Stimulated activated CD8-positive, alpha-beta memory T cell treated with anti-CD3 and anti-CD28 coated beads, Interleukin-15, amount 100 ng/mL, for 4 hours (primary cell): ENCODE data around the gene CCDC184.
"Not testable (repeated sequence)": the region's sequence is repeated elsewhere in the genome, so short reads cannot be mapped to it uniquely, and the experiment has no call there.

Source experiments
- DNase-seq, 2 donors: peaks; one replicate each; pipeline ENCODE4 v3.0.0-alpha.2; 2020; ENCODE audit warnings: low read depth in 2 of 2

Gene CCDC184

DNA sequence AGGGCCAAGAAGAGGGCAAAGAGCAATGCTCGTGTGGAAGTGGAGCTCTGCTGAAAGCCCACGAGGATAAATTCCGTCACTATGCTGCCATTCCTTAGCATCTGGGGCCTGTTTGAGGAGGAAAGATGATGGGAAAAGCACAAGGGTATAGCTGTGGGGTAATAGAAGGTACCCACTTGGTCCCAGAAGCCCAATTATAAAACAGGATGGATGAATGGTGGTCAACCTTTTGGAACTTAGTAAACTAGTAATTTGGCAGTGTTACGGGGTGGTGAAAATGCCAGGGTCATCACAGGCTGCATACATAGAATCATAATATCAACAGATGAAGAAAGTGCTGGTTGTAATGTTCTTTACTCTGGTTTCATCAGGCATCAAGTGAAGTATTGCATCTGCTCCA, 19.7 kb downstream of the CCDC184 start, which contains the start of gene OR10AD1:
Gene OR10AD1 (minus strand): TSS at position 101 of the 400 bp plus-strand sequence. CDS start 0 bp downstream, at position 101.
- DNase-seq: no peak

- not testable (repeated sequence) for DNase-seq
Observed at GRCh38 chr12:48209495-48209894, 26.1 kb downstream of the CCDC184 start.

DNA sequence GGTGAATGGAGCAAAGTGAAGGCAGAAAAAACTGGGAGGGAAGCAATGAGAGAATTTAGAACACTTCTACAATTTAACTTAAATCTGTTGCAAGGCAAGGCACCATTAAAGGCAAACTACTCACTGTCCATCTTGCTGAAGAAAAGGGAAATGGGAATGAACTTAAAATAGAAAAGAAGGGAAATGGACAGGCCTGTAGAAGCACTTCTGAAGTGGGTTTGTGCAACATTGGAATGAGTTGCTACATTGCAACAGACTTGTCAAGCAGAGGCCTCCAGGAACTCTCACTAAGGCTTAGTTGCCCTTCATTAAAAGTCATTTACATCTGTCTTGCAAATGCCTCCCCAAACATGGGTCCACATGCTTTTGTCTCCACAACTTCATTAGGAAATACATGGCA, 33.3 kb downstream of the CCDC184 start:
- DNase-seq: no peak

- DNase-seq: no peak
Observed at GRCh38 chr12:48219631-48220030, 36.2 kb downstream of the CCDC184 start.

DNA sequence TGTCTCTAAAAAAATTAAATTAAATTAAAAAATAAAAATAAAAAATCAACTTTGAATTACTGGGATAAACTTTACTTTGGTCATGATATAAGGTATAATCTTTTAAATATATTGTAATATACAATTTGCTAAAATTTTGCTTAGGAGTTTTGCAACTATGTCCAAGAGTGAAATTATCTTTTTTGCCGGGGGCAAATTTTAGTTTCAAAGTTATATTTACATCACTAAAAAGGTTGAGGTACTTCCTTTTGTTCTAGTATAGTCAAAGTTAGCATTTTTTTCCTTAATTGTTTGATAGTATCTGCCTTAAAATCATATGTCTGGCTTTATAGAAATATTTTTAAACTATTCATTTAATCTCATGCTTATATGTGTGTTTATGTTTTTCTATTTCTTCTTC, 37.3 kb downstream of the CCDC184 start:
- DNase-seq: no peak

DNA sequence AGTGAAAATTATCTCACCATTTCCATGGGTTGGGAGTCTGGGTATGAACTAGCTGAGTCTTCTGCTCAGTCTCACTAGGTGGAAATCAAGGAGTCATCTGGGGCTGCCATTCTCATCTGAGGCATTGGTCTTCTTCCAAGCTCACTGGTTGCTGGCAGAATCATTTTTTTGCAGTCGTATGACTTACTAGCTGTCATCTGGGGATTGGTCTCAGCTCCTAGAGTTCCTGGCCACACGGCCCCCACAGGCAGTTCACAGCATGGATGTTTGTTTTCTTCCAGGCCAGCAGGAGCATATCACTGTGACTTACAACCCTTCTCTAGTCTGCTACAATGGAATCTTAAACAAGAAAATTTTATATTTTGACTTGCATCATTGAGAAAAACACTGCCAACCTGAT, 38.2 kb downstream of the CCDC184 start:
- no peak for DNase-seq

GRCh38 chr12:48224533-48224932, 41.1 kb downstream of the CCDC184 start:
- not testable (repeated sequence) for DNase-seq

GRCh38 chr12:48231169-48231958, 47.9 kb downstream of the CCDC184 start:
- DNase-seq: not testable (repeated sequence)
